GM13976 (cell line): ENCODE results near the gene ABCE1.
A peak's percentile ranks its signal among the peaks of the same experiment; 100 is the strongest.

ENCODE experiments used
- DNase-seq: peaks from one replicate; pipeline ENCODE4 v3.0.0; 2012; ENCODE audit warnings: low spot score
- CTCF ChIP-seq: IDR thresholded peaks from 2 replicates; pipeline ENCODE4 v1.5.1; 2012; ENCODE audit warnings: borderline replicate concordance, mild to moderate bottlenecking; ENCODE audit not compliant: insufficient read depth; ENCODE audit errors: extremely low read depth, missing control alignments, control extremely low read depth
- in situ Hi-C: fragments of 300-500 bp; cut with MboI; formaldehyde crosslinking; loops from one replicate; pipeline ENCODE4 v1.12.0; 2022; ENCODE audit warnings: low sequenced_read_pairs, mixed read lengths, inconsistent platforms; ENCODE audit not compliant: unreplicated experiment

The ABCE1 gene

GRCh38 chr4:145081756-145082155, 16.4 kb upstream of the ABCE1 start:
- TF ChIP-seq CTCF = no peak

GRCh38 chr4:145083891-145084605, 14.1 kb upstream of the ABCE1 start:
- no peak for DNase-seq
- in situ Hi-C loops = no loop called here
- no peak for TF ChIP-seq CTCF

More at GRCh38 chr4:145081756-145082155, 16.4 kb upstream of the ABCE1 start:
- in situ Hi-C loops = no loop called here
- DNase-seq = no peak

GRCh38 chr4:145090380-145090779, 7.7 kb upstream of the ABCE1 start:
- DNase-seq = no peak
- in situ Hi-C loops = no loop called here
- no peak for TF ChIP-seq CTCF

GRCh38 chr4:145093638-145094037, 4.5 kb upstream of the ABCE1 start:
- no peak for TF ChIP-seq CTCF
- in situ Hi-C loops = no loop called here
- DNase-seq = no peak

GRCh38 chr4:145097331-145097820, 735 bp upstream of the ABCE1 start:
- no peak for TF ChIP-seq CTCF
- DNase-seq = no peak
- in situ Hi-C loops = no loop called here

- DNase-seq = peak; percentile 41
- in situ Hi-C loops = no loop called here
Observed at GRCh38 chr4:145098675-145099037, 545 bp downstream of the ABCE1 start.

More at GRCh38 chr4:145098675-145099037, 545 bp downstream of the ABCE1 start:
- no peak for TF ChIP-seq CTCF
